ENCODE results near the gene NEU2.
A peak's percentile ranks its signal among the peaks of the same experiment; 100 is the strongest.
"Not testable (repeated sequence)": the region's sequence is repeated elsewhere in the genome, so short reads cannot be mapped to it uniquely, and the experiment has no call there.

Gene NEU2

DNA sequence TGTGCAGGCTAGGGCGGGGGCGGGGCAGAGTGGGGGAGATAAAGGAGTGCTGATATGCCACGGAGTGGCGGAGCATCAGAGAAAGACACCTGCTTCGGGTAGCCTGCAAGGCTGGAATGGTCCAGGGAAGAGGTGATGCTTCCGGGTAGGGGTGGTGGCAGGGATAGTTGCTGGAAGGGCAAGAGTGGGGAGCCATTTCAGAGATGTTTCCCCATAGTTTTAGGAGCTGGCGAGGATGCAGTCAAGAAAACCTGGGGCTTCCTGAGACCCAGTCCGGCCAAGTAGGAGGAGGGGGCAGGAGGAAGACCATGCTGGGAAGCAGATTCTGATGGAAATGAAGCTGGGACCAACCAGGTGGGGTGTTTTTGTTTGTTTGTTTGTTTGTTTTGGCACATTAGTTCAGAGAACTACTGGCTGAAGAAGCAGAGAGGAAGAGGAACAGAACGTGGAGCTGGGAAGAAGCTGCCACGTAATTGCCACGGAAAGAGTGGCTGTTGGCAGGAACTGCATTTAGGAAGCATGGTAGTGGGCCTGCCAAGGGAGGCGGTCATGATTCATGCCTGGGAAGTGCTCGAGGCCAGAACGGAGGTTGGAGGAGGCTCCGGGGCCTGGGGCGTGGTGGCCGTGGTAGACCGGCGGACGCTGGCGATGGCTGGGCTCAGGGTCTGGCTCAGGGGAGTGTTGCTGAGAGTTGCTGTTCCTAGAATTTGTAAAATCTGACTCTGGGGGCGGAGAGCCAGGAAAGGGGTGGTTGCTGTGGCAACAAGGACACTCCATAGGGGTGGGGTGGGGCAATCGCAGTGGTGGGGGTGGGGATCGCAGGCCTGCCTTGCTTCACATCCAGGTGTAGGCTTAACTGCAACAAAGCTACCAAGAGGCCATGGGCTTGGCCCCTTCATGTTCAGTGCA is 19.0 kb downstream of the NEU2 start:
- DNase-seq (ENCODE audit: insufficient read length) (no peak), FAIRE-seq (no peak)
- TF ChIP-seq POLR2A (IDR thresholded peaks at IDR 0.05; ENCODE audit: low read depth, low read length), result no peak
- TF ChIP-seq TAF1 (IDR thresholded peaks at IDR 0.05; ENCODE audit: borderline replicate concordance, low read depth, low read length), result no peak

DNA sequence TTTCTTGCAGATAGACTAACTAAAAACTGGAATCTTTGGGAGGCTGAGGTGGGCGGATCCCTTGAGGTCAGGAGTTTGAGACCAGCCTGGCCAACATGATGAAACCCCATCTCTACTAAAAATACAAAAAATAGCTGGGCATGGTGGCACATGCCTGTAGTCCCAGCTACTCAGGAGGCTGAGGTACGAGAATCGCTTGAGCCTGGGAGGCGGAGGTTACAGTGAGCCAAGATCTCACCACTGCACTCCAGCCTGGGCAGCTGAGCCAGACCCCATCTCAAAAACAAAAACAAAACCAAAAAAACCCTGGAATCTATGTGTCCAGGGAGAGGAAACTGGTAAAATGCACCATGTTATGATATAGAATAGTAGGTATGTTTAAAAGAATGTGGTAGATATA is 20.0 kb downstream of the NEU2 start:
- not testable (repeated sequence) for FAIRE-seq; DNase-seq (ENCODE audit: insufficient read length)

GRCh38 chr2:233053928-233054784 is 21.7 kb downstream of the NEU2 start:
- peak; percentile 84 for DNase-seq (ENCODE audit: insufficient read length)
- TF ChIP-seq POLR2A (IDR thresholded peaks at IDR 0.05; ENCODE audit: low read depth, low read length) (no peak), TAF1 (IDR thresholded peaks at IDR 0.05; ENCODE audit: borderline replicate concordance, low read depth, low read length) (no peak), POLR2AphosphoS5 (IDR thresholded peaks at IDR 0.05; ENCODE audit: low read depth, low read length) (no peak)
- peak; percentile 94 for FAIRE-seq

DNA sequence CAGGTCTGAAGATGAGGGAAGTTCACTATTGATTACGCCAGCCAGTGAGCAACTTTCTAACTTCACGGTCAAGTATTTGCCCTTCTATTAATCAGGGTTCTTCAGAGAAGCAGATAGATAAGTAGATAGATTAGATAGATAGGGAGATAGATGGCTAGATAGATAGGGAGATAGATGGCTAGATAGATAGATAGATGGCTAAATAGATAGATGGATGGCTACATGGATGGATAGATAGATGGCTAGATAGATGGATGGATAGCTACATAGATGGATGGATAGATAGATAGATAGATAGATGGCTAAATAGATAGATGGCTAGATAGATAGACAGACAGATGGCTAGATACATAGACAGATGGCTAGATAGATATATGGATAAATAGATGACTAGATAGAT is 22.9 kb downstream of the NEU2 start:
- FAIRE-seq (no peak), DNase-seq (ENCODE audit: insufficient read length) (no peak)
- no peak for TF ChIP-seq TAF1 (IDR thresholded peaks at IDR 0.05; ENCODE audit: borderline replicate concordance, low read depth, low read length)
- TF ChIP-seq POLR2AphosphoS5 (IDR thresholded peaks at IDR 0.05; ENCODE audit: low read depth, low read length), result no peak
- no peak for TF ChIP-seq POLR2A (IDR thresholded peaks at IDR 0.05; ENCODE audit: low read depth, low read length)

- FAIRE-seq (no peak), DNase-seq (ENCODE audit: insufficient read length) (no peak)
- TF ChIP-seq POLR2A (IDR thresholded peaks at IDR 0.05; ENCODE audit: low read depth, low read length) (no peak), TAF1 (IDR thresholded peaks at IDR 0.05; ENCODE audit: borderline replicate concordance, low read depth, low read length) (no peak), POLR2AphosphoS5 (IDR thresholded peaks at IDR 0.05; ENCODE audit: low read depth, low read length) (no peak)
Measured at GRCh38 chr2:233056961-233057605, 24.6 kb downstream of the NEU2 start.

DNA sequence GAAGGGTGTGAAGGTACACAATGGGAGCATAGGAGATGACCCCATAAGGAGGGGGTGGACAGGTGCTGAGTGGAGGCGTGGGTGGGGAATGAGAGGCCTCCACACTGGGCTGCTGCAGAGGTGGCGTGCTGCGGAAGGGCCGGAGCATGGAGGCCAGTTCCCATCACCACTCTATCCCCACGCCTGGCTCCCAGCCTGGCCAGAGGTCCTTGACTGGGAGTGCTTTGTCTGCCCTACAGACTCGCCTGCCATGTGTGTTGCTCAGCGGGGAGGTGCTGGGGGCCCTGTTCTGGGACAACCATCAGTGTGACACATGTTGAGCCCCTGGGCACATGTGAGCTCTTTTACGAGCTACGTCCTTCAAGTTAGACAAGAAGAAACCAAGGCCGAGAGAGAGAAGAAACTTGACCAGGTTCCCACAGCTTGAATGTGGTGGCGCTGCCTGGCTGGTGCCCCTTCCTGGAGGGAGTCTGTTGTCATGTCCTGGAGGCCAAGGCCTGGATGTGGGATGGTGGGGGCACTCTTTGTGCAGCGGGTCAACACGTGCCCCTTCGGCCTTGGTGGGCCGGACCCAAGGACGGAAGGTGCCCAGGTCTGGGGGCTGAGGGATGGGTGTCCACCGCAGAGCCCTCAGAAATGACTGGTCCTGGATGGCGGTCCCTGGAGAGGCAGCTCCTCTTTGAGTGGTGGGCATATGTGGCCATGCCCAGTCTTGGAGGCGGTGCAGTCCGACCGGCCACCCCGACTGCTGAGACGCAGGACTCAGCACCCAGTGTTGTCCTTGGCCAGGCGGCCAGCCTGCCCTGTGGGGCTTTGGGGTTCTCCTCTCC is 26.5 kb downstream of the NEU2 start:
- FAIRE-seq, result no peak
- DNase-seq (ENCODE audit: insufficient read length), result no peak
- no peak for TF ChIP-seq POLR2AphosphoS5 (IDR thresholded peaks at IDR 0.05; ENCODE audit: low read depth, low read length)

- FAIRE-seq (no peak), DNase-seq (ENCODE audit: insufficient read length) (peak; percentile 52)
- TF ChIP-seq POLR2A (IDR thresholded peaks at IDR 0.05; ENCODE audit: low read depth, low read length), result no peak
- TF ChIP-seq TAF1 (IDR thresholded peaks at IDR 0.05; ENCODE audit: borderline replicate concordance, low read depth, low read length), result no peak
- TF ChIP-seq POLR2AphosphoS5 (IDR thresholded peaks at IDR 0.05; ENCODE audit: low read depth, low read length), result no peak
Measured at GRCh38 chr2:233059547-233059796, 27.0 kb downstream of the NEU2 start.

- peak; percentile 91 for FAIRE-seq
- peak; percentile 77 for DNase-seq (ENCODE audit: insufficient read length)
- TF ChIP-seq POLR2AphosphoS5 (IDR thresholded peaks at IDR 0.05; ENCODE audit: low read depth, low read length) (peak; percentile 92), POLR2A (IDR thresholded peaks at IDR 0.05; ENCODE audit: low read depth, low read length) (peak; percentile 95), TAF1 (IDR thresholded peaks at IDR 0.05; ENCODE audit: borderline replicate concordance, low read depth, low read length) (peak; percentile 91)
Measured at GRCh38 chr2:233059797-233060500, 27.5 kb downstream of the NEU2 start, which contains the start of gene INPP5D. TSS of gene INPP5D (plus strand) at chr2:233060342. CDS start at chr2:233060479, 137 bp downstream.

DNA sequence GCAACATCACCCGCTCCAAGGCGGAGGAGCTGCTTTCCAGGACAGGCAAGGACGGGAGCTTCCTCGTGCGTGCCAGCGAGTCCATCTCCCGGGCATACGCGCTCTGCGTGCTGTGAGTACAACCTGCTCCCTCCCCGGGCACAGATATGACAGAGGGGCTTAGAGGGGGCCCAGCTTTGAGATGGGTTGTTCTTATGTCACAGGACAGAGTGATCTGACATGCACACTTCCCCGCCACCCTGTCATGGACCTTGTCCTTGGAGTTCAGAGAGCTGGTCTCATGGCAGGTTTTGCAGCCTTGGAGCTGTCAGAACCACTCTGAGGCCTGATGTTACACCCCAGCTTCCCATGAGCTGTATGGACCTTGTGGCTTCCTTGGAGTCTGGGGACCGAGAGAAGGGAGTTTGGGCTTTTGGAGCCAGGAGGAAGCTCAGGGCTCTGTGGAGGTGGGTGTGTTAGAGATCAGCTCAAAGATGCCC is 28.1 kb downstream of the NEU2 start:
- no peak for DNase-seq (ENCODE audit: insufficient read length)
- FAIRE-seq, result no peak
- TF ChIP-seq POLR2AphosphoS5 (IDR thresholded peaks at IDR 0.05; ENCODE audit: low read depth, low read length) (peak; percentile 1; the same call in 1 of the 2 replicates), TAF1 (IDR thresholded peaks at IDR 0.05; ENCODE audit: borderline replicate concordance, low read depth, low read length) (no peak), POLR2A (IDR thresholded peaks at IDR 0.05; ENCODE audit: low read depth, low read length) (peak; percentile 8)

GRCh38 chr2:233060980-233061590 is 28.6 kb downstream of the NEU2 start:
- peak; percentile 48 for DNase-seq (ENCODE audit: insufficient read length)
- TF ChIP-seq POLR2AphosphoS5 (IDR thresholded peaks at IDR 0.05; ENCODE audit: low read depth, low read length), result peak; percentile 70; the same call in 1 of the 2 replicates
- peak; percentile 57; the same call in 1 of the 2 replicates for TF ChIP-seq TAF1 (IDR thresholded peaks at IDR 0.05; ENCODE audit: borderline replicate concordance, low read depth, low read length)
- TF ChIP-seq POLR2A (IDR thresholded peaks at IDR 0.05; ENCODE audit: low read depth, low read length), result no peak; the same call in 1 of the 2 replicates
- no peak for FAIRE-seq
